Ishikawa (cell line): ENCODE measurements around the gene CLDN11.
A peak's percentile ranks its signal among the peaks of the same experiment; 100 is the strongest.

Experiments used
- CEBPB ChIP-seq: IDR thresholded peaks from 2 replicates; pipeline ENCODE4 v1.6.1; 2012
- CREB1 ChIP-seq: IDR thresholded peaks from 2 replicates; pipeline ENCODE4 v1.6.1; 2012; ENCODE audit warnings: low read depth
- EGR1 ChIP-seq: IDR thresholded peaks from 2 replicates; pipeline ENCODE4 v1.6.1; 2012
- EP300 ChIP-seq: IDR thresholded peaks from 2 replicates; pipeline ENCODE4 v1.6.1; 2012; ENCODE audit warnings: borderline replicate concordance
- FOXM1 ChIP-seq: IDR thresholded peaks from 2 replicates; pipeline ENCODE4 v1.6.1; 2012; ENCODE audit warnings: low read depth, borderline replicate concordance
- MAX ChIP-seq: IDR thresholded peaks from 2 replicates; pipeline ENCODE4 v1.6.1; 2012
- NFIC ChIP-seq: IDR thresholded peaks from 2 replicates; pipeline ENCODE4 v1.6.1; 2012
- RAD21 ChIP-seq: IDR thresholded peaks from 2 replicates; pipeline ENCODE4 v1.6.1; 2012; ENCODE audit warnings: low read depth
- REST ChIP-seq: IDR thresholded peaks from 2 replicates; pipeline ENCODE4 v1.6.1; 2012; ENCODE audit warnings: low read depth, mild to moderate bottlenecking
- TAF1 ChIP-seq: IDR thresholded peaks from 2 replicates; pipeline ENCODE4 v1.6.1; 2012; ENCODE audit warnings: low read depth, mild to moderate bottlenecking
- TCF12 ChIP-seq: IDR thresholded peaks from 2 replicates; pipeline ENCODE4 v1.6.1; 2012; ENCODE audit warnings: low read depth
- TEAD4 ChIP-seq: IDR thresholded peaks from 2 replicates; pipeline ENCODE4 v1.6.1; 2012
- USF1 ChIP-seq: IDR thresholded peaks from 2 replicates; pipeline ENCODE4 v1.6.1; 2012
- YY1 ChIP-seq: IDR thresholded peaks from 2 replicates; pipeline ENCODE4 v1.6.1; 2012; ENCODE audit warnings: low read depth
- ZBTB7A ChIP-seq: IDR thresholded peaks from 2 replicates; pipeline ENCODE4 v1.6.1; 2012; ENCODE audit warnings: low read depth

The CLDN11 gene

GRCh38 chr3:170470063-170471016 lies 51.7 kb downstream of the CLDN11 start:
- TF ChIP-seq RAD21, result no peak
- no peak for TF ChIP-seq YY1
- TF ChIP-seq CREB1, result no peak
- TF ChIP-seq ZBTB7A, result no peak
- TF ChIP-seq TEAD4, result no peak
- TF ChIP-seq REST, result no peak
- TF ChIP-seq CEBPB, result no peak
- no peak for TF ChIP-seq TCF12
- TF ChIP-seq USF1, result no peak
- TF ChIP-seq FOXM1, result no peak
- no peak for TF ChIP-seq EP300
- TF ChIP-seq MAX, result no peak
- TF ChIP-seq TAF1, result no peak
- no peak for TF ChIP-seq NFIC
- TF ChIP-seq EGR1, result no peak

- TF ChIP-seq TCF12, result no peak
- no peak for TF ChIP-seq NFIC
- no peak for TF ChIP-seq ZBTB7A
- TF ChIP-seq TEAD4, result no peak
- no peak for TF ChIP-seq FOXM1
- TF ChIP-seq TAF1, result no peak
Observed at GRCh38 chr3:170471149-170471548, 52.5 kb downstream of the CLDN11 start.

GRCh38 chr3:170473358-170473757 lies 54.7 kb downstream of the CLDN11 start:
- no peak for TF ChIP-seq TCF12
- no peak for TF ChIP-seq CREB1
- TF ChIP-seq RAD21, result no peak
- no peak for TF ChIP-seq NFIC
- no peak for TF ChIP-seq TEAD4
- no peak for TF ChIP-seq CEBPB
- no peak for TF ChIP-seq TAF1
- TF ChIP-seq YY1, result no peak
- no peak for TF ChIP-seq REST
- TF ChIP-seq USF1, result no peak
- no peak for TF ChIP-seq FOXM1
- no peak for TF ChIP-seq EGR1

GRCh38 chr3:170475092-170475685 lies 56.5 kb downstream of the CLDN11 start:
- TF ChIP-seq ZBTB7A, result no peak
- no peak for TF ChIP-seq FOXM1
- no peak for TF ChIP-seq EGR1
- no peak for TF ChIP-seq YY1
- TF ChIP-seq RAD21, result no peak

- no peak for TF ChIP-seq ZBTB7A
- no peak for TF ChIP-seq EGR1
- TF ChIP-seq RAD21, result 0 out of 2 replicates have a peak, but pooled peaks have one; percentile 11
- TF ChIP-seq EP300, result no peak
- no peak for TF ChIP-seq YY1
- no peak for TF ChIP-seq REST
- TF ChIP-seq FOXM1, result no peak
- peak; percentile 28; the same call in 1 of the 2 replicates for TF ChIP-seq TEAD4
Observed at GRCh38 chr3:170476291-170476690, 57.6 kb downstream of the CLDN11 start.
